Activated T-cell treated with anti-CD3 and anti-CD28 coated beads, Interleukin-2, amount 50 U/mL, for 48 hours (primary cell): ENCODE measurements around the gene FOSL2.

ENCODE experiments used
- DNase-seq, 2 experiments: peaks; one replicate each; pipeline ENCODE4 v3.0.0-alpha.2; 2020

FOSL2 gene

DNA sequence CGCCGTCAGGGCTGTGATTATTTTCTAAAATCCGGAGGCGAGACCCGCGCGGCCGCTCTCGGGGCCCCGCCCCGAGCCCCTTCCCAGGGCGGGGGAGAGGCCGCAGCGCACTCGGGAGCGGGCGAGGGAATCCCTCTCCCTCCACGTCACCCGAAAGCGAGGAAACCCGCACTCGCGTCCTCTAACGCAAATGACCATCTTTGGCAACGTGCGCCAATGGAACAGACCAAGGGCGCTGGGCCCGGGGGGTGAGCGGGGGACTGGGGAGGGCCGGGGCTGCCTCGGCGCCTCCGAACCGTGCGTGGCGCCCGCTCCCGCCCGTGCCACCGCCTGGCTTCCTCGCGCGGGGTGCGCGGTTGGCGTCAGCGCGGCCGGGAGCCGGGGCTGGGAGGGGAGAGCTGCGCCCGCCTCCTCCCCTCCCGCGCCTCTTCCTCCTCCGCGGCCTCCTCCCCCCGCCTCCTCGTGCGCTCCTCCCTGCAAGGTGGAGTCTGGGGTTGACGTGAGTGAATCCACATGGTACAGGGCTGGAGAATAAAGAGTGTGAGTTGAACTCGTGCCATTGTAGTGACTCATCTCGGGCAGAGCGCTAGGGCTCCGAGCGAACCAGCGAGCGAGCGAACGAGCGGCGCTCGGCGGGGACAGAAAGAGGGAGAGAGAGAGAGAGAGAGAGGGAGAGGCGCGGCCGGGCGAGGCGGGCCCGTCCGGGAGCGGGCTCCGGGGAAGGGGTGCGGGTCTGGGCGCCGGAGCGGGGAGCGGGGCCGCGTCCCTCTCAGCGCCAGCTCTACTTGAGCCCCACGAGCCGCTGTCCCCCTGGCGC is at the start of gene FOSL2:
TSS of gene FOSL2 (plus strand) at position 562 of the 817 bp plus-strand sequence. CDS start 863 bp downstream, outside the sequence.
- peak; percentile 94 for DNase-seq

DNA sequence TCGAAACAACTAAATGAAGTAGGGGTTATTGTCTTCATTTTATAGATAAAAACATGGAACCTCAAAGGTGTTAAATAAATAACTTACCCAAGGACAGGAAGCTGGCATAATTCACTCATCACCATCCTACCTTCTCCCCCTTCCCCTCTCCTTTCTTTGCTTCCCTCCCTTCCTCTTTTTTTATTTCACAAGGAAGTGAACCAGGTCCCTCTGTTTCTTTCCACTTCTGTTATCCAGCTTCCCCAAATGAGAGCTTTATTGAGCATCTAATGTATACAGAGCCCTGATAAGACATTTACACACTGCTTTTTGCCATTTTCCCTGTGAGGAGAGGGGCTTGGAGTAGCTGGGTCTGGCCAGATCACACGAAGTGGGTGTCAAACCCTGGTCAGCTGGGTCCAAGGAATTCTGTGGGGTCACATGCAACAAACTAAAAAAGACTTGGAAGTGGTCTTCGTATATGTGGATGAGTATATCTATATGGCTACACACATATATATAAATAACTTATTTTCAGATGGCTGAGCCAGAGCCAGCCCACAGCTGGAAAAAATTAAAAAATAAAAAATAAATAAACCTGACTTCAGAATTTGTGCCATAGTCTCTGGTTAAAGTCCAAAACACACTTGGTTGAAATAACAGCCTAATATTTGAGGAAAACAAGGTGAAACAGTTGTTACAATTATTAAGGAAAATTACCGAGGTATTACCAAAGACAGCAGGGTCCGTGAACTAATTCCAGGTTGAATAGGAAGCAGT is 49.3 kb upstream of the FOSL2 start:
- DNase-seq: no peak

DNA sequence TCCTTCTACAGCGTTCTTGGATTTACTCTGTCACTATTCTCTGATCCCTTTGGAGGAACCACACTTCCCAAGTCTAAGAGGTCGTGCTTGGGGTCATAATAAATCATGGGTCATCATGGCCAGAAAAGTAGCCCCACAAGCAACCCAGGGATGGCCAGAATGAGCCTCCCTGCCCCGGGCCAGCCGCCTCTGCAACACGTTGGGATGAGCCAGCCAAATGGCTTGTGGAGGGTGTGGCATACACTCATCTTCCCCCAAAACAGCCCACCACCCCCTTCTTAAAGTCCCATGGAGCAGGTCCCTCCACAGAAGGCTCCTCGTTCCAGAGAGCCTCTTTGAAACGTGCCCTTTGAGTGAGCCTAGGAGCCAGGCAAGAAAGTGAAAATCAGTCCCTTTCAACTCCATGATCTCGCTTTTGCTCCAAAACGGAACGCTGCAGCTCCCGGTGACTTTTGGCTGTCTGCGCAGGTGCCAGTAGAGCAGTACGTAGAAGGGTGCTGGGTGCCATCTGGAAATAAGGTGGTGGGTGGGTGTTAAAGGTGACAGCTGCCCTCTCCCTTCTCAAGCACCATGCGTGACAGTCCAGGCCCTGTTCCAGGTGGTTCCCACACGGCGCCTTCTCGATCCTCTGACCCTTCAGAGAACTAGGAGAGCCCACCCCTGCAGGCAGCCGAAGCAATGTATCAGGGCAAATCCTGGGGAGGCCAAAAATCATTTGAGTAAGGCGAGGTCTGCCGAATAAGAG is 48.5 kb upstream of the FOSL2 start:
- no peak for DNase-seq

DNA sequence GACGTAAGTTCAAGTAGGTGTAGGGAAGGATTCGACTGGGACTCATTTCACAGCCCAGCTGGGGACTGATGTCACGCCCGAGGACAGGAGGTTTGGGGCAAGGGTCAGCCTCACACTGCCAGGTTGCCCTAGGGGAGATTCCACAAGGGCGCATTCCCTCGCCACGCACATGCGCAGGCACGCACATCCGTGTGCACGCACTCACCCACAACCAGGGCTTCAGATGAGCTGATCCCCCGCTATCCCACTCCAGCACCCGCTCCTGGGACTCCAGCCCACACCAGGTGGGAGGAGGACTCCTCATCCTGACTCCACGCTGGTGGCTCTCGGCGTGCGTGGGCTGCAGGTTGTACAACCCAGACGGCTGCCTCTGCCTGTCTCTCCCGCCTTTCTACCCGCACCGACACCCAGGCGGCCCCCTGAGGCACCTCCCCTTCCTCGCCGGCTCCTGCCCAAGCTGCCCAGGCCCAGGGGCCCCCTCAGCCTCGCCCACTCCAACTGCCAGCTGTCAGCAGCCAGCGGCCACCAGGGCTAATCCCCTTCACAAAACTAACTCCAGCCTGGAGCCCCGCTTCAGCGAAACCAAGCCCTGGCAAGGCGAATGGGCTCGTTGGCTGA is 47.8 kb upstream of the FOSL2 start:
- DNase-seq: no peak

DNA sequence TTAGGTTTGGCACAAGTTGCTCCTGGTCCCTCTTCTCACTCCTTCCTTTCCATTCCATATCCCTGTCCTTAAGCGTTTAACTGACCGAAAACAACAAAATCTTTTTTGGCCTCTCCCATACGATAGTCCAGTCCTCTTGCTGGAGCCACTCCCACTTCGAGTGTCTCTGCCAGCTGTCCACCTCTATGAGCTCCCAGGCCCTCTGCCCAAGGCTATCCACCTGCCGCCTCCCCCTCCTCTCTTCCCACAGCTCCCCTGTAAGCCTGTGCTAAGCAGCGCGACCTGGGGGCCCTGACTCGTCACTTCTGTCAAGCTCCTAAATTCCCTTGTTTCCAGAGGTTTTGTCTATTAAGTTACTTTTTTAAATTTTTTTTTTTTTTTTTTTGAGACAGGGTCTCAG is 47.0 kb upstream of the FOSL2 start:
- no peak for DNase-seq

DNA sequence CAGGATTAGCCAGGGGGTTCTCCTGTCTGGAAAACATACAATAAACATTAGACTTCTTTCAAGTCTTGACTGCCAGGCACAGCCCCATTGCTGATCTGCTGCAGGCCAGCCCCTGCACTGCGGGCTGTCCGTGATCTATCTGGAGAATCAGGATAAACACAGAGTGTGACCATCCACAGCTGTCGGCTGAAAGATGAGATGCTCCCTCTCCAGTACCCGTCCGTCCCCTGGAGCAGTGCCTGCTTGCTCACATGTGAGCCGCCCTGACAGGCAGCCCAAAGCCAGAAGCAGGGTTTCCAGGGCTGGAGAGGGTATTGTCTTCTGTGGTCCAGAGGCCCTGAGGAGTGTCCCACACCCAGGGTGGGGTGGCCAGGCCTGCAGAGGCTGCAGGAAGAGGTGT is 46.1 kb upstream of the FOSL2 start:
- DNase-seq: no peak

DNA sequence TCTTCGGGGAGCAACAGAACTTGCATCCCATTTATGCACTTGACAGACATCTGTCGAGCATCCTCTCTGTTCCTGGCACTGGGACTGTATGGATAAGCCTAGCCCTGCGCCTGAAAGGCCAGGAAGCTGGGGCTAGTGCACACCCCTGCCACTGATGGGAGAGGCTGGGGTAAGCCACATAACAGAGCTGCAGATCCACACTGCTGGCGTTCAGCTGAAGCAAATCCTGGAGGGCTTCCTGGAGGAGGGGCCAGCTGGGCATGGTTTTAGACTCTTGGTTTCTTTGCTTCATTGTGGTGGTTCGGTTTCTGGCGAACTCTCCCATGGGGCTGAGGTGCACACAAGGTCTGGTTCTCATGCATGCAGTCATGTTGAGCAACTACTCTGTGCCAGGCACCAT is 45.5 kb upstream of the FOSL2 start:
- DNase-seq: no peak

DNA sequence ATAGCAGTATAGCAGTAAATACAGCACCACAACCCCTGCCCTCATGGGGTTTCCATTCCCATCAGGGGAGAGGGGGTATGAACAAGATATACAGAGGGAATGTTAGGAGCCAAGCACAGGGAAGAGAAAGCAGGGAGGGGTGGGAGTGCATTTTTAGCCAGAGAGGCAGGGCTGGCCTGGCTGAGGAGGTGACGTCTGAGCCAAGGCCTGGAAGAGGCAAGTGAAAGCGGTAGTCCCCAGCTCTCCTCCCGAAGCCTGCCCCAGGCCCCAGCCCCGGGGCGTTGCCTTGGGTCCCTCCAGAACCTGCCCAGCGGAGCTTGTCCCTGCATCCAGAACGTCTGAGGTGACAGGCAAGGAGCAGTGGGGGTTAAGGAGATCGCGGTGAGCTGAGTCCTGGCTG is 45.1 kb upstream of the FOSL2 start:
- DNase-seq: no peak

DNA sequence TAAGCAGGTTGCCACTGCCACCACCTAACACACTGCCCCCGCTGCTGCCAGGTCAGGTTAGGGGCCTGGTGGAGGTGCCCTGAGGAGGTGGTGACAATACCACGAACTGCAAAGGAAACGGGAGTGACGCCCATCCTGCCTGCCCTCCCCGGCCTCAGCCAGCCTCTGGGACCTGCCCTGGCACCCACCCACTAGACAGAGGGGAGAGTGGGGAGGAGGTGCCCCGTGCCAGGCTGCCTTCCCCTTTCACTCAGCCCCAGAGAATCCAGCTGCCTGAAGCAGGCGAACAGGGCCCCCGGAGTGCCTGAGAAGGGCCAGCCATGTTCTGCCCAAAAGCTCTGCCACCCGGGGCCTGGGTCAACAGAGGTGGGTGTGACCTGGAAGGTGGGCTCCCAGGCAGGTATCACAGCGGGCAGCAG is 44.5 kb upstream of the FOSL2 start:
- DNase-seq: peak; percentile 67 to 73

DNA sequence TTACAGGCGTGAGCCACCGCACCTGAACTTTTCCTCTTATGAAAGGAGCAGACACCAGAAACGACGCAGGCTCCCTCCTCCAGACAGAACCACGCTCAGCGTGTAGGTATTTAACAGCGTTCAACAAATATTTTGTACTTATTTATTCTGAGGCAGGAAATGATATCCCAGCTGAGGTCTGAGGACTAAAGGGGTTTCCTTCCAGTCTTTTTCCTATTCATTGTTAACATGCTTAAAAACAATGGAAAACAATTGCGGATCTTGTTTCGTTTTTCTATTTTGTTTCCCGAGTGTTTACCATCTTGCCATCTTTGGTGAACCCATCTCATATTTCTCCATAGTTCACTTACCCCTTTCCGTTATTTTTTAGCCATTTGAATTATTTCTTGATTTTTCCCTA is 43.7 kb upstream of the FOSL2 start:
- DNase-seq: no peak

DNA sequence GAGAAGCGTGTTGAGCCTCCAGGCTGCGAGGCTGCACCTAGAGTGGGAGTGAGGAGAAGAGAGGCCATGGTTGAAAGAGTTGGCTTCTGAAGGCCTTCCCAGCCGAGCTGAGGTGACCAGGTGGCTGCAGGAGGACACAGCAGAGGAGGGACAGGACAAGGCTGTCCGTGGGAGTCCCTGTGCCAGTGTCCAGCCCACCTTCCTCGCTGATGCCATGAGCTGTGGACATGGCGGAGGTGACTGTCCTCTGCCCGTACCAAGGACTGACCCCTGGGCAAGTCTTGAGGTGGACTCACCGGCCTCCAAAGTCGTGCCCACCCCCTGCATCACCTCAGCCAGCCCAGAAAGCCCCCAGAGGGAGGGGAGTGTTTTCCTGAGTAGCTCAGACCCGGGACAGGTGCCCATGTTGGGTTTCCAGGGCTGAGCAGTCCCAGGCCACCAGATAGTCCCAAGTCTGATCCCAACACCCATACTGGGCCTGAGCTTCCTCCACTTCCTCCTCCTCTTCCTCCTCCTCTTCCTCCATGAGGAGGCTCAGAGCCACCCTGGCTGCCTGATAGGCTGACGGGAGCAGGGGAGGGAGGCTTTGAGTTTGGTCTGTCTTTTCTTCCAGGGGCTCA is 43.0 kb upstream of the FOSL2 start:
- no peak for DNase-seq

DNA sequence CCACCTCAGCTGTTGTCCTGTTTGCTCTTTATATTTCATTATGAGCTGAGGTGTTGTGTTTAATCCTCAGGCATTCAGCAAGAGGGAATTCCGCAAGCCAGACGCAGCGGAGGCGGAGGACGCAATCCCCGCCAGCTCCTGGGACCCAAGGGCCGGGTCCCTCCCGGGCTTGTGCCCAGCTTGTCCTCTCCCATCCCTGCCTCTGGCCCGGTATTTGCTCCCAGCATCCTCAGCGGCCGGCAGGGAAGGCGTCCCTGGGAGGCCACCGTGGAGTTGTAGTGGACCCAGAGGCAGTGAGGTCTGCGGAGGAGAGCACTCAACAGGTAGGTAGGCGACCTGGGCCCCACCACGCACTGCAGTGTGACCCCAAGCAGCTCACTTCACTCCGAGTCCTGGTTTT is 42.5 kb upstream of the FOSL2 start:
- no peak for DNase-seq

DNA sequence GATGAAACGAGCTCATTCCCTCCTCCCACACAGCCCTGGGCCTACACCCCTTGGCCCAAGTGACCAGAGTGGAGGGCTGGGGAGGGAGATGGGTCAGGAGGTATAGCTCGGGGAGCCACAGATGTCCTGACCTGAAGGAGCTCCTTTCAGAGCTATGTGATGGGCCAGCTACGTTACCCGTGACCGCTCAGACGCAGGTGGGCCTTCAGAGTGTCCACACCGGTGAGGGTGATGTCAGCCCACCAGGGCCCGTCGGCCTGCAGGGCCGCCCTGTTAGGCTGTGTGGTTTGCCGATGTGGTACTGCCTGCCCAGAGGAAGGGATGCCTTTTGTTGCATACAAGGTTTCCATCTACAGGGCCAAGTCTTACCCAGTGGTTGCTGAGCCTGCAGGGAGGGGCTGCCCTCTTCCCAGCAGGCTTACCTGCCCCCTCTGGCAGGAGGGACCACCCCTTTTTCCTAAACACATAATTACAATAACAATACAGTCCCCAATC is 41.8 kb upstream of the FOSL2 start:
- DNase-seq: no peak

DNA sequence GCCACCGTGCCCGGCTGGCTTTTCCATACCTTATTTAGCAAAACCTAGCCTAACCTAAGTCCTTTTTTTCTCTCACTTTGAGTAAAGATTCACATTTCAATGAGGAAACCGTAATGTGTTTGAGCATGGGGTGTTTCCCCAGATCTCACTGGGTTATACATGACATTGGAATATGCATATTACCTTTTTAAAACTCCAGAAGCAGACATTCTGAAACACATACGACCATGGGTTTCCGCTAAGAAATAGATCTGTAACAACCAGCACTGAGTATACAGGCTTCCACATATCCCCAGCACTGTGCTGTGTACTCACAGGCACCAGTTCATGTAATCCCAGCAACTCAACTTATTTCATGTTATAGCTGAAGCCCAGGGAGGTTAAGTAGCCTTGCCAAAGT is 41.0 kb upstream of the FOSL2 start:
- no peak for DNase-seq

DNA sequence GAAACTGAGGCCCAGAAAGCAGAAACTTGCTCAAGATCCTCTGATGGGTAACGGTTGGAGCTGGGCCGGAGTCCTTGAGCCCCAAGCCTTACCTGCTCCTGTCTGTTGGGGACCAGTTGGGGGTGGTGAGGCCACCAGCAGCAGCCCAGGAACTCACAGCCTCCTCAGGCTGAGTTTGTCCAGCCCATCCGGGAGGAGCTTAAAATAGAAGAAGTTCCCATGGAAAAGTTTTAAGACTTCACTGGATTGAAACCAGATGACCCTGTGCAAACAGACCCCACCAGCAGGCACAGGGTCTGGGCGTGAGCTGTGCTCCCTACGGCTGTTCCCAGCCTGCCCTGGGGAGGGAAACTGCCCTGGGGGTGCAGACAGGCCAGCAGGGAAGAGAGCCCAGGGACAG is 40.6 kb upstream of the FOSL2 start:
- DNase-seq: no peak

DNA sequence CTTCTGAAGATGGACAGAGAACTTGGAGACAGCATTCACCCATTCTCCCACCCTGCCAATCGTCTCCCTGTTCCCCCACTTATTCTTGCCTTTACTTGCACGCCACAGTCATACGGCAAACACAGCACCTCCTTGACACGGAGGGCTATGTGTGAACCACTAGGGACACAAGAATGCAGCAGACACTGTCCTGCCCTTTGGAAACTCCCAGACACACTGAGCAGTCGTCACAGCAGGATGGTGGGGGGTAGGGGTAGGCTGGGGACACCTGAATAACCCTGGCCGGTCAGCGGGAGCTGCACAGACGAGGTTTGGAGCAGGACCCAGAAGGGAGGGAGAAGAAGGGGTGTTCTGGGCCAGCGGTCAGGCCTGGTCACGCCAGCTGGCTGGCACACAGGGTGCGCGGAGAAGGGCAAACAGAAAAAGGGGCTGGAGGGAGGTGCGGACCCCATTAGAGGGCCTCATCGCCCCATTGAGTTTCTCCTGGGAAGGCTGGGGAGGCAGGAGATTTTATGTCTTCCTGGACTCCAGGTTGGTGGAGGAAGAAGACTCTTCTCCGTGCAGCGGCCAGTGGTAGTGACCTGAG is 40.0 kb upstream of the FOSL2 start:
- no peak for DNase-seq

DNA sequence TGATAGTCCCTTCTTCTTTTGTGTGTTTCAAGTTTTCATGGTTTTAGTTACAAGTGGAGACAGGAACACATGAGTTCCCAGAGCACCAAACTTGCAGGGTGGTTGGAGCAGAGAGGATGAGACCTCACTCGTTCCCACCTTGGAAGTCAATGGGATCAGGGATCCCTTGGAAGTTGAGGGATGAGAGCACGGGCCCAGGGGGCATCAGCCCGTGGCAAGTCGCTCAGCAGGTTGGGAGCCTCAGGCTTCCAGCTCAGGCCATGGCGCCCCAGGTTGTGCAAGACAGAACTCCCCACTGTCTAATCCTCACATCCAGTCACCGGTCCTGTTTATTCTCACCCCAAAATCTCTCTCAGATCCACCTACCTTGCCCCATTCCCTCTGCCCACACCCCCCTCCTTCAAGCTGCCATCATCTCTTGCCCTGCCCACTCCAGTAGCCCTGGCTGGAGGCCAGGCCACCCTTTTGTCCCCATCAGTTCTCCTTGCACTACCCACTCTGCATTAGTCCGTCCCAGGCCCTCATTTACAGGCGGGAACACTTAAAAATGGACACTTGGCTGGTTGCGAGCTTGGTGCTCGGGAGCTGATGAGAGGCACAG is 37.6 kb upstream of the FOSL2 start:
- DNase-seq: no peak

DNA sequence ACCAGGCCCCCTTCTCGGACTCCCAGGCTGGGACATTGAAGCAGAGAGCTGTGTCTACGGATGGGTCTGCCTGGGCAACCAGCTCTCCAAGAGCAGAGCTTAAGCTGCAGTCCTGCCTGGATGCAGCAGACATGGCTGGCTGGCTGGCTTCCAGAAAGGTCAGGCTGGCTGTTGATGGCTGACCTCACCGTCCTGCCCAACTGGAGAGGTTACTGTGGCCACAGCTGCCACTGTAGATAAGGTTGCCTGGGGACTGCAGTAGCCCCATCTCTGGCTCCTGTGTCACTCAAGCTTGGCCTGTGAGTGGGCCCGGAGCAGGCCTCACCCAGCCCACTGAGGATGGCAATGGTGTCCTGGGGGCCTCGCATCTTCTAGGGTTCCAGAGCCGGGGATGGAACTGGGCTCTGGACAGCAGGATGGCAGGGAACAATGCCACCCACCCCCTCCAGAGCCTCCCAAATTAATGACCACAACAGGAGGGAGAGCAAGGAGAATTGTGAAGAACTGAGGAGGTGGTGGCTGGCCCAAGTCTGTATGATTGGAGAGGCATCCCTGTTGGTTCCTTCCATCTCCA is 37.0 kb upstream of the FOSL2 start:
- DNase-seq: no peak

DNA sequence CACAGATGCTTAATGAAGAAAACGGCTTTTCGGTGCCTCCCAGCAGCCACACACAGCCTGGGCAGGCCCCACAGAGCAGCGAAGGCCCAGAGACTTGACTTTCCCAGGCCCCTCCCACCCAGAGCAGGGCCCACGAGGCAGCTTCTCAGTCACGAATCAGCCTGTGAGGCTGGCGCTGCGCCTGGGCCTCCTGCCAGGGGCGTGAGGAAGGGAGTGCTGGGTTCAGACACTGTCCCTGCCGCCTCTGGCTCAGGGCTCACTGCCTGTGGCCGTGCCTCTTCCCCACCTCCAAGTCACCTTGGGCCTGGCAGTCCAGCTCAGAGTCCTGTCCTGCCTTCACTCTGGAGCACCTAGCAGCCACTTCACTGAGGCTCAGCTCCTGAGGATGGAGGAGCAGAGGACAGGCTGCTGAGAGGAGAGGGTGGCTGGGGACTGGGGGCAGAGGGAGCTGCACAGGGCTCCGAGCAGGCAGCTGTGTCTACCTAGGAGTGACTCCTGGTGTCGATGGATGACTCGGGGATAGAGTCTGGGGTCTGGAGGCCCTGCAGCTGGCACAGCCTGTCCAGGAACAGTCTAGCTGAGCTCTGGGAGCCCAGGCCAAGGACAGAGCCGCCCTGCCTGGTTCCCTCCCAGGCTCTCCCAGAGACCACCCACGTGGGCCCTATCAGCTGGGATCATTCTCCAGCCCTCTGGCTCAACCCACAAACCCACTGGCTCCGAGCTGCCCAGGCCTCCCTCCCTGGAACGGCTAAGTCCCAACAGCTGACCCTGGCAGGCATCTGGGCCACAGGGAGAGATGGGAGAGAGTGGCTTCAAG is 36.4 kb upstream of the FOSL2 start:
- peak in 1 of 2 experiments; percentile 46 for DNase-seq

DNA sequence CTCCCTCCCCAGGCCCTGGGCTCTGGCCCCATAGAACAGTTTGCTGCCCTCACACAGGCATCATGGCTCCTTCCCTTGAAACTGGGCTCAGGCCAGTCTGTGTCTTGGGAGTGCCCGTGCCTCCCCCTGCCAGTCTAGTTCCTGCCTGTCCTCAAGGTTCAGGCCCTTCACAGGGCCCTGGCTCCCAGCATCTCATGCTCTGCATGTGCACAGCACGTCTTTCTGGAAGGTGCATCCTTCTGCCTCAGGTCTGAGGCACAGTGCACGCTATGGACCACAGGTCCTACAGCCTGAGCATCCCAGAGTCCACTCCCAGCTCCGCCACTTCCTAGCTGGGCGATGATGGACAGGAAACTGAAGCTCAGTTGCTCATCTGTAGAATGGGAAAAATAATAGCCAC is 35.6 kb upstream of the FOSL2 start:
- DNase-seq: no peak
